Ectodermal cell (in vitro differentiated cells): ENCODE measurements around the gene HUNK.
"Not testable (repeated sequence)": the region's sequence is repeated elsewhere in the genome, so short reads cannot be mapped to it uniquely, and the experiment has no call there.

ENCODE experiments used
- H3K27ac ChIP-seq: 2 replicates; pipeline ENCODE4 v1.7.0; 2013; ENCODE audit warnings: mild to moderate bottlenecking, low read depth, low read length; ENCODE audit not compliant: insufficient read depth, poor library complexity, severe bottlenecking
- H3K27me3 ChIP-seq: 2 replicates; pipeline ENCODE4 v1.7.0; 2013; ENCODE audit warnings: mild to moderate bottlenecking, low read length; ENCODE audit not compliant: insufficient read depth, control insufficient read depth, poor library complexity, severe bottlenecking
- H3K36me3 ChIP-seq: one replicate; pipeline ENCODE4 v1.7.0; 2013; ENCODE audit warnings: low read length; ENCODE audit not compliant: control insufficient read depth, insufficient read depth
- H3K4me1 ChIP-seq: one replicate; pipeline ENCODE4 v1.7.0; 2013; ENCODE audit warnings: low read length; ENCODE audit not compliant: control insufficient read depth, insufficient read depth
- H3K4me3 ChIP-seq: 2 replicates; pipeline ENCODE4 v1.7.0; 2013; ENCODE audit warnings: low read depth, low read length, control low read depth; ENCODE audit not compliant: insufficient read depth
- H3K9me3 ChIP-seq: 2 replicates; pipeline ENCODE4 v1.7.0; 2013; ENCODE audit warnings: mild to moderate bottlenecking, low read length, moderate library complexity; ENCODE audit not compliant: control insufficient read depth
- WGBS, 2 experiments: methylation state at CpG; one replicate each; pipeline ENCODE4 v1.1.7; 2013; ENCODE audit warnings: missing lambda C conversion rate in 2 of 2; 5-methylcytosine and 5-hydroxymethylcytosine counted together

HUNK gene

GRCh38 chr21:31946231-31946630, 73.4 kb downstream of the HUNK start:
- no peak overlapping the region for H3K27ac ChIP-seq
- no peaks in the 10 kb centered on the region for H3K36me3 ChIP-seq
- no peaks in the 10 kb centered on the region for H3K4me1 ChIP-seq
- no peak overlapping the region for H3K4me3 ChIP-seq
- no peaks in the 10 kb centered on the region for H3K27me3 ChIP-seq
- 93% methylated on average over 7 of the region's 7 CpGs for WGBS, 2 experiments
- no peaks in the 10 kb centered on the region for H3K9me3 ChIP-seq

- H3K9me3 ChIP-seq, H3K4me1 ChIP-seq, H3K36me3 ChIP-seq, H3K4me3 ChIP-seq, H3K27ac ChIP-seq, H3K27me3 ChIP-seq: not testable (repeated sequence)
- WGBS, 2 experiments, result 95 to 96% methylated on average over 32 of the region's 32 CpGs
Measured at GRCh38 chr21:31946876-31947550, 74.2 kb downstream of the HUNK start.

- no peaks in the 10 kb centered on the region for H3K36me3 ChIP-seq
- no peak overlapping the region for H3K27ac ChIP-seq
- WGBS, 2 experiments, result 94 to 95% methylated on average over 7 of the region's 7 CpGs
- no peaks in the 10 kb centered on the region for H3K27me3 ChIP-seq
- no peak overlapping the region for H3K4me3 ChIP-seq
- no peaks in the 10 kb centered on the region for H3K9me3 ChIP-seq
- H3K4me1 ChIP-seq, result no peaks in the 10 kb centered on the region
Measured at GRCh38 chr21:31948676-31949075, 75.9 kb downstream of the HUNK start.

- Histone ChIP-seq H3K36me3 (no peaks in the 10 kb centered on the region), H3K4me3 (no peak overlapping the region), H3K27me3 (no peaks in the 10 kb centered on the region), H3K9me3 (no peaks in the 10 kb centered on the region), H3K4me1 (no peaks in the 10 kb centered on the region), H3K27ac (no peak overlapping the region)
- WGBS, 2 experiments, result 92 to 94% methylated on average over 3 of the region's 3 CpGs
Measured at GRCh38 chr21:31952828-31953227, 80.0 kb downstream of the HUNK start.

- no peak overlapping the region for H3K4me3 ChIP-seq
- H3K36me3 ChIP-seq, result no peaks in the 10 kb centered on the region
- H3K9me3 ChIP-seq, result no peaks in the 10 kb centered on the region
- H3K27me3 ChIP-seq, result no peaks in the 10 kb centered on the region
- no peak overlapping the region for H3K27ac ChIP-seq
- no peaks in the 10 kb centered on the region for H3K4me1 ChIP-seq
- WGBS, 2 experiments, result 91 to 95% methylated on average over 2 of the region's 2 CpGs
Measured at GRCh38 chr21:31957631-31958030, 84.8 kb downstream of the HUNK start.

GRCh38 chr21:31959881-31960280, 87.1 kb downstream of the HUNK start:
- no peak overlapping the region for H3K4me3 ChIP-seq
- no peaks in the 10 kb centered on the region for H3K4me1 ChIP-seq
- H3K36me3 ChIP-seq, result no peaks in the 10 kb centered on the region
- no peaks in the 10 kb centered on the region for H3K9me3 ChIP-seq
- H3K27me3 ChIP-seq, result no peaks in the 10 kb centered on the region
- WGBS, 2 experiments, result 50 to 100% methylated on average over 1 to 2 of the region's 2 CpGs
- no peak overlapping the region for H3K27ac ChIP-seq

- Histone ChIP-seq H3K36me3 (no peaks in the 10 kb centered on the region), H3K9me3 (no peaks in the 10 kb centered on the region)
- WGBS, 2 experiments, result 96 to 99% methylated on average over 3 of the region's 3 CpGs
Measured at GRCh38 chr21:31961027-31961426, 88.2 kb downstream of the HUNK start.

GRCh38 chr21:31961704-31962103, 88.9 kb downstream of the HUNK start:
- Histone ChIP-seq H3K4me3 (no peak overlapping the region), H3K4me1 (no peaks in the 10 kb centered on the region), H3K9me3 (no peaks in the 10 kb centered on the region), H3K27ac (no peak overlapping the region), H3K36me3 (no peaks in the 10 kb centered on the region), H3K27me3 (no peaks in the 10 kb centered on the region)
- WGBS, 2 experiments, result 89 to 91% methylated on average over 1 of the region's 1 CpG

More at GRCh38 chr21:31961027-31961426, 88.2 kb downstream of the HUNK start:
- Histone ChIP-seq H3K27ac (no peak overlapping the region), H3K27me3 (no peaks in the 10 kb centered on the region), H3K4me3 (no peak overlapping the region), H3K4me1 (no peaks in the 10 kb centered on the region)

GRCh38 chr21:31964692-31965091, 91.9 kb downstream of the HUNK start:
- Histone ChIP-seq H3K27ac (no peak overlapping the region), H3K4me3 (no peak overlapping the region), H3K27me3 (no peaks in the 10 kb centered on the region), H3K36me3 (no peaks in the 10 kb centered on the region), H3K9me3 (no peaks in the 10 kb centered on the region), H3K4me1 (peaks cover 4% of the 10 kb centered on the region)
- 94 to 96% methylated on average over 6 of the region's 6 CpGs for WGBS, 2 experiments

- no peak overlapping the region for H3K27ac ChIP-seq
- H3K4me3 ChIP-seq, result no peak overlapping the region
- H3K36me3 ChIP-seq, result no peaks in the 10 kb centered on the region
- 84 to 91% methylated on average over 5 to 7 of the region's 7 CpGs for WGBS, 2 experiments
- peaks cover 4% of the 10 kb centered on the region for H3K4me1 ChIP-seq
- no peaks in the 10 kb centered on the region for H3K27me3 ChIP-seq
- H3K9me3 ChIP-seq, result no peaks in the 10 kb centered on the region
Measured at GRCh38 chr21:31967334-31967733, 94.5 kb downstream of the HUNK start.

GRCh38 chr21:31972622-31973021, 99.8 kb downstream of the HUNK start:
- Histone ChIP-seq H3K4me3 (no peak overlapping the region), H3K36me3 (no peaks in the 10 kb centered on the region)
- 85 to 90% methylated on average over 6 to 7 of the region's 7 CpGs for WGBS, 2 experiments

More at GRCh38 chr21:31972622-31973021, 99.8 kb downstream of the HUNK start:
- no peak overlapping the region for H3K27ac ChIP-seq
- no peaks in the 10 kb centered on the region for H3K9me3 ChIP-seq
- no peaks in the 10 kb centered on the region for H3K27me3 ChIP-seq
- peaks cover 7% of the 10 kb centered on the region for H3K4me1 ChIP-seq
